ENCODE data around the gene DNM3.

DNA sequence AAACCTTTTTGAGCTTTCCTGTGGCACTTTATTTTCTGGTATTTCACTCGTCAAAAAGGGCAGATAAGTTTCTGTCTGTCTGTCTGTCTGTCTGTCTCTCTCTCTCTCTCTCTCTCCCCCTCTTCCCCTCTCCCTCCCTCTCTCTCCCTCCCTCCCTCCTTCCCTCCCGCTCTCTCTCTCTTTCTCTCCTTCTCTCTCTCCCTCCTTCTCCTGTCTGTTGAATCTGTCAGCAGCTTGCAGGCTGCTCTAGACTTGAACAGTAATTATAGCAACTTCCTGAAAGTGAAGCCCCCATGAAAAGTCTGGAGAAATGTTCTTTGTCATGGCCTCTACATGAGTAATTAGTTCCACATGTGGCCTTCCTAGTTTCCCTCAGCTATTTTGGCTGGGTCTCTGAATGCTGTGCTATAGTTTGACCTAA is 303.9 kb downstream of the DNM3 start:
- TF ChIP-seq, protein P1, sequence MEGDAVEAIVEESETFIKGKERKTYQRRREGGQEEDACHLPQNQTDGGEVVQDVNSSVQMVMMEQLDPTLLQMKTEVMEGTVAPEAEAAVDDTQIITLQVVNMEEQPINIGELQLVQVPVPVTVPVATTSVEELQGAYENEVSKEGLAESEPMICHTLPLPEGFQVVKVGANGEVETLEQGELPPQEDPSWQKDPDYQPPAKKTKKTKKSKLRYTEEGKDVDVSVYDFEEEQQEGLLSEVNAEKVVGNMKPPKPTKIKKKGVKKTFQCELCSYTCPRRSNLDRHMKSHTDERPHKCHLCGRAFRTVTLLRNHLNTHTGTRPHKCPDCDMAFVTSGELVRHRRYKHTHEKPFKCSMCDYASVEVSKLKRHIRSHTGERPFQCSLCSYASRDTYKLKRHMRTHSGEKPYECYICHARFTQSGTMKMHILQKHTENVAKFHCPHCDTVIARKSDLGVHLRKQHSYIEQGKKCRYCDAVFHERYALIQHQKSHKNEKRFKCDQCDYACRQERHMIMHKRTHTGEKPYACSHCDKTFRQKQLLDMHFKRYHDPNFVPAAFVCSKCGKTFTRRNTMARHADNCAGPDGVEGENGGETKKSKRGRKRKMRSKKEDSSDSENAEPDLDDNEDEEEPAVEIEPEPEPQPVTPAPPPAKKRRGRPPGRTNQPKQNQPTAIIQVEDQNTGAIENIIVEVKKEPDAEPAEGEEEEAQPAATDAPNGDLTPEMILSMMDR (IDR thresholded peaks at IDR 0.05), result no peak
- TF ChIP-seq POLR2A (IDR thresholded peaks at IDR 0.05), result no peak
